Nucleus accumbens (tissue), 56 donors: ENCODE results near the gene CRISPLD2.
"Not testable (repeated sequence)": the region's sequence is repeated elsewhere in the genome, so short reads cannot be mapped to it uniquely, and the experiment has no call there.

ENCODE experiments used
- DNase-seq, 56 donors: peaks; one replicate each; lab custom pipeline; 2025; lab: John Stamatoyannopoulos, UW

CRISPLD2 gene

DNA sequence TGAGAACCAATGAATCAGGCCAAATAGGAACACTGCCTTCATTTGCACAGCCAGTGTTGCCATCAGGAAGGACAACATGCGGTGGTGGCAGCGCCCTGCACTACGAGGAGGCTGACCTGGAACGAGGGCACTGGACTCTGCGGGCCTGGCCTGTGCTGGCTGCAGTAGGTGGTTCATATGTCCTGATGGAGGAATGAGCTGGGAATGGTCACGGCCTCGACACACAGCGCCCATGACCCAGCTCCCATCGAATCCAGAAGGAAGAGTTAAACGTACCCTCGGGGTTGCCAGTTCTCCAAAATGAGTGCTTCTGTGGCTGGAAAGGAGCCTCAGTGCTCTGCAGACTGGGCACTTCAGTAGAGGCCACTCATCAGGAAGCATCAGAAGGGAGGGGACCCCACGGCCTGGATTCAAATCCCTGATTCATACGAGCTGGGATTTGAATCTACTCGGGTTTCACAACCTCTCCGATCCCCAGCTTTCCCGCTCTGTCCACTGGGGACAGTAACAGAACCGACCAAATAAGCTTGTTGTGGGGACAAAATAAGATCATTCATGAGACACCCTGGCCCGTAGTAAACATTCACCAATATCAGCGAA lies 106.1 kb downstream of the CRISPLD2 start:
- DNase-seq, result no peak

DNA sequence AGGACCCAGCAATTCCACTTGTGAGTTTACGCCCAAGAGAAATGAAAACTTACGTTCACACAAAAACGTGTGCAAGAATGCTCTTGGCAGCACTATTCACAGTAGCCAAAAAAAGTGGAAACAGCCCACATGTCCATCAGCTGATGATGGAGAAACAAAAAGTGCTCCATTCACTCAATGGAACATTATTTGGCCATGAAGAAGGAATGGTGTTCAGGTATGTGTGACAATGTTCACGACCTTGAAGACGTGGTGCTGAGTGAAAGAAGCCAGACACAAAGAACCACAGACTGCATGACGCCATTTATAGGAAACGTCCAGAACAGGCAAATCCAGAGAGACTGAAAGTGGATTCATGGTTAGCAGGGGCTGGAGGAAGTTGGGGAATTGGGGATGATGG lies 106.7 kb downstream of the CRISPLD2 start:
- DNase-seq, result no peak

DNA sequence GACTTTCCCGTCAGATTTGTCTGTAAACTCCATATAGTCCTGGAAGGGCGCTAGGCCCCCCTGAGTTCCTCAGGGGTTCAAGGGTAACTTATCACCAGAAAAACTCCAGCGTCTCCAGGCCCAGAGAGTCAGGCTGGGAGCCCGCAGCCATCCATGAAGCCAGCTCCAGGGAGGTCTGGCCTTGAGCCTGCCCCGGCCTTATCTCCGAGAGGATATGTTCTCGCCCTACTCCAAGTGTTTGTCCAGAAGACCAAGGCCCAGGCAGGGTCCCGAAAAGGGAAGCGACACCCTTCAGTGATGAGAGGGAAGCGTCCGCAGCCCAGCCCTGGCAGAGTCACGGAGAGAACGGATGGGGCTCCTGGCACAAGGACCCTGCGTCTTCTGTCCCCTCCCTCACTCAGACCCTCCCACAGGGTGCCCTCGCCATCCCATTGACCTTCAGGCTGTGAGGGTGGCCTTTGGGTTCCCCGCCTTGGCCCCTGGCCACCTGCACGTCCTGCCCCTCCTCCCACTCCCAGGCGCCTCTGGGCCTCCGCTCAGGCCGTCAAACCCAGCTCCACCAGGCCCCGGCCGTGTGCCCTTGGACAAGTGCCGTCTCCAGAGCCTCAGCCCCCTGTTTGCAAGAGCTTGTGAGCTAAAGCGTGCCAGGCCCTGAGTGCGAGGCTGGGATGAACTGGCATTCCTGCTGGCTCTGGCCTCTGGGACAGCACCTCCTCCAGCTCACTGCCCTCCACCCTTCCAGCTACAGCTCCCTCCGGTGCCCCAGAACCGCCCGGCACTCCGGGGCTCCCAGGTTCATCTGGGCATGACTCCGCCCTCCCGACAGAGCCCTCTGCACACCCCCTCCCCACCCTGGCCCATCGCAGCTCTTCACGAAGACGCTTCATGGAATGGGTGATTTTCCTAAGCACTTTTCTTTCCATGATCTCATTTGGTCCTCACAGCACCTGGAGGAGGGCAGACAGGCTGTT lies 108.1 kb downstream of the CRISPLD2 start:
- DNase-seq, result no peak

DNA sequence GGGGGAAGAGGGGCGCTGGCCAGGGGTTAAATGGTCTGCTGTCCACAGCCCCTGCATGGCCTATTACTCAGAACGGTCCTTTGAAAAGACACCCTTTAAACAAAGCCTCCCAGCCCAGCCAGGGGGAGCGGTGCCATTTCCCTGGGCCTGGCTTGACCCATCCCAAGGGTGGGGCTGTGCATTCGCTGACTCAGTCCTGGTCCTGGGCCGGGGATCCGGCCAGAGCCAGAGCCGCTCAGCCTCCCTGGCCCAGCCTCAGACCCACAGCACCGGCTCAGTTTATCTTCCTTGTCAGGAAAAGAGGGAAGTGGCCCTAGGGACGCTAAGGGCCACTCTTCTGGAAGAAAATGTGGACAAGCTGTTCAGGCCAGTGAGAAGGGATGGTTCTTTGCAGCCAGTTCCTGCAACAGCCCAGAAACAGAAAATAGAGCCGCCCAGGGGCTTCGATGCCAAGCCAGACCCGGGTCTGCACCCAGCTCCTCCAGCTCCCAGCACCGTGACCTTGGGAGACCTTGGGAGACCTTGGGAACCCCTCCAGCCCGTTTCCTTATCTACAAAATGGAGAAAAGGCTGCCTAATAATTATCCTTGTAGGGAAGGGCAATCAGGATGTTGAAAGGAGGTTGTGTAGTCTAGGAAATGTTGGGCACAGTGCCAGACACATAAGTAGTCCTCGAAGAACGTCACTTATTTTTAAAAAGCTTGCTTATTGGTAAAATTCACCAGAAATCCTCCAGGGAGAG lies 109.1 kb downstream of the CRISPLD2 start:
- no peak for DNase-seq

DNA sequence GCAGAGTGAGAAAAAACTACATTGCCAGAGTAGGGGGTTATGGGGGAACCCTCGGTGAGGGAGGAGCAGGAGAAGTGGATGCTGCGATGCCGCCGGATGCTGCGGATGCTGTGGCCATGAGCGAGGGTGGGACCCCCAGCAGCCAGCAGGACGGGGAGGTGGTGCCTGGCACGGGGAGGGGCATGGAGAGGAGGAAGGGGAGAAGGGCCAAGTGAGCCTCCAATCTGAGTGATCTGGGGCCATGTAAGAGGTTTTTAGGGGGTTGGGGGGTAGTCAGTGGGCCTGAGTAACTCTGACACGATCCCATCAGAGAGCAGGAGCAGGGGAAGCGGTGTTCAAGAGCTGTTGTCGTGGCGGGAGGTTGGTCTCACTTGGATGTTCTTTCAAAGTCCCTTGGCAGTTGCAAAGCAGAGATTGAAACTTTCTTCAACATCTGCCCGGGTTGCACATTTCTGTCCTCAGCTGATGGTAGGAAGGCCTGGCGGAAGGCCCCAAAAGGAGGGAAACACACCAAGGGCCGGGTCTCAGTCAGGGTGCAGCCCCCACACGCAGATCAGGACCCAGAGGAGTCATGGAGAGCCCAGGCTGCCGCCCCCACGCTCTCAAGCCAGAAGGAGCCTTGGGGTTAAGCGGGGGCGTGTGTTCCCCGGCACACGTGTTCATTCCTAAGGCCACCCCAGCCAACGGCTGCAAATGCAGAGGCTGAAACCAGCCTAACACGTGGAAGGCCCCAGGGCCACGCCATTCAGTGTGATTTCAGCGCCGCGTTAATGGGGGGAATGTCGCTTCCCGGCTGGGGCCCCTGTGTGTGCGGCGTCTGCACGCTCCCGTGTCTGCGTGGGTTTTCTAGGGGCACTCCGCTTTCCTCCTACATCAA lies 109.9 kb downstream of the CRISPLD2 start:
- DNase-seq, result peak in 1 of 56 donors; percentile 55

DNA sequence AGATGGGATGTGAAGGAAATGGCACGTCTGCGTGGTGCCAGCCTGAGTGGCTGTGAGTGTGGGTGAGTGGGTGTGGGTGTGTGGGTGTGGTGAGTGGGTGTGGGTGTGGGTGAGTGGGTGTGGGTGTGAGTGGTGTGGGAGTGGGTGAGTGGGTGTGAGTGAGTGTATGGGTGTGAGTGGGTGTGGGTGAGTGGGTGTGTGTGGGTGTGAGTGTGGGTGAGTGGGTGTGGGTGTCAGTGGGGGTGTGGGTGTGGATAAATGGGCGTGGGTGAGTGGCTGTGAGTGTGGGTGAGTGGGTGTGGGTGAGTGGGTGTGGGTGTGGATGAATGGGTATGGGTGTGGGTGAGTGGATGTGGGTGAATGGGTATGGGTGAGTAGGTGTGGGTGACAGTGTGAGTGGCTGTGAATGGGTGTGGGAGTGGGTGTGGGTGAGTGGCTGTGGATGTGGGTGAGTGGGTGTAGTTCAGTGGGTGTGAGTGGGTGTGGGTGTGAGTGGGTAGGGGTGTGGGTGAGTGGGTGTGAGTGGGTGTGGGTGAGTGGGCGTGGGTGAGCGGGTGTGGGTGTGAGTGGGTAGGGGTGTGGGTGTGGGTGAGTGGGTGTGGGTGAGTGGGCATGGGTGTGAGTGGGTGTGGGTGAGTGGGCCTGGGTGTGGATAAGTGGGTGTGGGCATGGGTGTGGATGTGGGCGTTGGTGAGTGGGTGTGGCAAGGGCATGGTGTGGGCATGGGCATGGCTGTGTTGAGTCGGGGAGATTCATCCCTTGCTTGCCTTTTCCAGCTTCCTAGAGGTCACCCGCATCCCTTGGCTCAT lies 110.7 kb downstream of the CRISPLD2 start:
- DNase-seq, result peak in 3 of 56 donors; percentile 7 to 53 (median 35)

DNA sequence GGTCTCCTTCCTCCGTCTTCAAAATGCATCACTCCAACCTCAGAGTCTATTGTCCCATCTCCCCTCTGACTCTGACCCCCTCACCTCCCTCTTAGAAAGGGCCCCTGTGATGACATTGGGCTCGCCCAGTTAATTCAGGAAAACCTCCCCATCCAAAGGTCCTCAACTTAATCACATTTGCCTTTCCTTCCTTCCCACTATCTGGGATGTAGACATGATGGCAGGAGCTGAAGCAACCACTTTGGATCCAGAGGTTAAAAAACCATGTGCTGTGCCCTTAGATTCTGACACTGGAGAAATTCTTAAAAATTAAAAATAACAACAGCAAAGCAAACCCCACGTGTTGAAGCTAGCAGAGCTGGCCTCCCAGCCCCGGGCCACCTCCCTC lies 111.3 kb downstream of the CRISPLD2 start:
- no peak for DNase-seq

DNA sequence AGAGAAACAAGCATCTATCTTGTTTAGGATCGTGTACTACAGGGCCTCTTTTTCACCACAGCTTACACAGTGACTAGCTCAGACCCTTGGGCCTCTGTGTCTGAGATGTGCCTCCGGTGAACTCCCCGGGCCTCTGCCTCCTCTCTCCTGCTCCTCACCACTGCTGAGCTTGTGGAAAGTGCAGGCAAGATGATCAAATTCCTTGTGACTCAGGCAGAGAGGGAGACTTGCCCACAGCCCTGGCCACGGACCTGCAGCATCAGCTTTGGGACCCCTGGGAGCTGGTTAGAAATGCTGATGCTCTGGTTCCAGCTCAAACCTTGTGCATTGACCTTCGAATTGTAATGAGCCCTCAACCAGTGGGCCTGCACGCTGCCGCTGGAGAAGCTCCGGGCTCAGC lies 111.7 kb downstream of the CRISPLD2 start:
- no peak for DNase-seq

DNA sequence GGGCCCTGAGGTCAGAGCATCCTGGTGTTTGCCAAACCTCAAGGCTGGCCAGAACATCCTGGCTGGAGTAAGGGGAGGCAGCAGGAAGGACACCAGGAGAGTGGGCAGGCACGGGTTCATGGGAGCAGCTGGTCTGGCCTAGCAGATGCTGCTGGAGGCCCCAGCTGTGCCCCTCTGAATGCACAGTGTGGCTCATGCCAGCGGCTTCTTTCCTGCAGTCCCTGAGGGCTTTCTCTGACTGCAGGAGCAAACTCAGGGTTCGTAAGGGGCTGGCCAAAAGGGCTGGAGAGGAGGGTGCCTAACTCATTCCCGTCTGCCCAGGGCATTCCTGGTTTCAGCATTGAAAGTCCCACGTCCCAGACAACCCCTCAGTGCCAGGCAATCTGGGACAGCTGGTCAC lies 112.9 kb downstream of the CRISPLD2 start:
- DNase-seq, result peak in 1 of 56 donors; percentile 16

DNA sequence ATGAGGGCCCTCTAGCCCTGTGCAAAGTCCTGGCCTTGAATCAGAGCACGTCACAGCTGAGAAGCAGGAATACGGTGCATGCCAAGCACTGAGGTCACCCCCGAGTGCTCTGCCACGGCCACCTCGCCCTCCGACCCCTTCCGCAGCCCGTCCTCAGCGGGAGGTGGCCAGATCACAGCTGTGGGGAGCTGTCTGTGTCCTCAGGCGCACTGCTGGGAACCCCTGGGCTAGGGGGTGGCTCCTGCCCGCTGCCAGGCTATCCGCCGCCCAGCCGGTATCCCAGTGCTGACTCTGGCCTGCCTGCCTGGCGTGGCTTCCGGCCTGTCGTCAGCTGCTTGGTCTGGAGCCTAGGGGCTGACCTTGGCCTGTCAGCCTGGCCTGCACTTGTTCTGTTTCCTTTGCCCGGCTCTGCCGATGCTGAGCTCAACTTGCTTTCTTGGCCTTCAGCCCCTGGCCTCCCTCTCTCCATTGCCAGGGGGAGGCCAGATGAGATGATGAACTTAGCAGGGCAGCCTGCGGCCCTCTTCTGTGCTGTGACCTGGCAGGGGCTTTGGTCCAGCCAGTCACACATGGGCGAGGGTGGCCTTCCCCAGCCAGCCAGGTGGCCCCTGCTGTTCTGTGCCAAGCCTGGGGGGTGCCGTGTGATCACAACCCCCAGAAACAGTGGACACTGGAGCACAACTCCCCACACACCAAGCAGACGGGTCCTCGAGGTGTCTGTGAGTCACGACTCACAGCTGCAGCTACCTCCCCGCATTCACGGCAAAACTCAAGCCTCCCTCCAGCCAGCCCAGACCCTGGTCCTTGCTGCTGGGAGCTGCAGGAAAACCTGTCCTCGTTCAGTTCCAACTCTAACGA lies 114.2 kb downstream of the CRISPLD2 start:
- peak in 43 of 56 donors; percentile 4 to 77 (median 47) for DNase-seq

DNA sequence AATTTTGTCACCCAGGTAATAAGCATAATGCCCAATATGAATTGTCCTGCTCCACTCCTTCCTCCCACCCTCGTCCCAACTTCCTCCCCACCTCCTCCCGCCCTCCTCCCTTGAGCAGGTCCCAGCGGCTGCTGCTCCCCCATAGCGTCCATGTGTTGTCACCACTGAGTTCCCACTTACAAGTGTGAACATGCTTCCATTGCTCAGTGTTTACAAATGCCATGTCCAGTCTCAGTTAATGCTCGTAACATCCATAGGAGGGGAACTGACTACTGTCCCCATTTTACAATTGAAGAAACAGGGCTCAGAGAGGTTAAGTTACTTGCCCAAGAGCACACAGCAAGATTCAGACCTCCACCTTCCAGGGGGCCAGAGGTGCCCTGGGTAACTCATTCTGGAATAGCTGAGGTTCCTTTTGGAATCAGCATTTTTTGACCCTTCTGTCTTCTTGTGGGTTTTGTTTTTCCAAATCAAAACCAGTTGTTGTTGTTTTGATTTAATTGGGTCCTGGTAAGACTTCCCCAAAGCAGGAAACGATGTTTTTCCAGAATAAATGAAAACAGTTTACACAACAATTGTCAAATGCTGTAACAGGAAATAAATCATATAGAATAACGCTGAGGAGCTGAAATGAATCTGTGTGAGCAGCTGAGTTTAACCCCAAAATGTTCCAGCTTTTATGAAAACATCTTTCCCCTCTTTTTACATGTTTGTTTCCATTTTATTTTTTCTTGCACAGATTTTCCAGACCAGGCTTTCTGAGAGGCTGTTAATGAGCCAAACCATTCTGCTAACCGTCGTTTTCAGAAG lies 117.6 kb downstream of the CRISPLD2 start:
- DNase-seq, result no peak

DNA sequence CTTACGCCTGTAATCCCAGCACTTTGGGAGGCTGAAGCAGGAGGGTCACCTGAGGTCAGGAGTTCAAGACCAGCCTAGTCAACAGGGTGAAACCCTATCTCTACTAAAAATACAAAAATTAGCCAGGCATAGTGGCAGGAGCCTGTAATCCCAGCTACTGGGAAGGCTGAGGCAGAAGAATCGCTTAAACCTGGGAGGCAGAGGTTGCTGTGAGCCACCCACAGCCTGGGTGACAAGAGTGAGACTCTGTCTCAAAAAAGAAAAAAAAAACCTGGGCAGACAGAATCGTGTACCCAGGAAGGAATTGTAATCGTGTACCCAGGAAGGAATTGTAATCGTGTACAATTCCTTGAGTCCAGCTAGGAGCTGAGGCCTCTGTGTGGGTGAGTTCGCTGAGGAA lies 118.8 kb downstream of the CRISPLD2 start:
- not testable (repeated sequence) for DNase-seq

DNA sequence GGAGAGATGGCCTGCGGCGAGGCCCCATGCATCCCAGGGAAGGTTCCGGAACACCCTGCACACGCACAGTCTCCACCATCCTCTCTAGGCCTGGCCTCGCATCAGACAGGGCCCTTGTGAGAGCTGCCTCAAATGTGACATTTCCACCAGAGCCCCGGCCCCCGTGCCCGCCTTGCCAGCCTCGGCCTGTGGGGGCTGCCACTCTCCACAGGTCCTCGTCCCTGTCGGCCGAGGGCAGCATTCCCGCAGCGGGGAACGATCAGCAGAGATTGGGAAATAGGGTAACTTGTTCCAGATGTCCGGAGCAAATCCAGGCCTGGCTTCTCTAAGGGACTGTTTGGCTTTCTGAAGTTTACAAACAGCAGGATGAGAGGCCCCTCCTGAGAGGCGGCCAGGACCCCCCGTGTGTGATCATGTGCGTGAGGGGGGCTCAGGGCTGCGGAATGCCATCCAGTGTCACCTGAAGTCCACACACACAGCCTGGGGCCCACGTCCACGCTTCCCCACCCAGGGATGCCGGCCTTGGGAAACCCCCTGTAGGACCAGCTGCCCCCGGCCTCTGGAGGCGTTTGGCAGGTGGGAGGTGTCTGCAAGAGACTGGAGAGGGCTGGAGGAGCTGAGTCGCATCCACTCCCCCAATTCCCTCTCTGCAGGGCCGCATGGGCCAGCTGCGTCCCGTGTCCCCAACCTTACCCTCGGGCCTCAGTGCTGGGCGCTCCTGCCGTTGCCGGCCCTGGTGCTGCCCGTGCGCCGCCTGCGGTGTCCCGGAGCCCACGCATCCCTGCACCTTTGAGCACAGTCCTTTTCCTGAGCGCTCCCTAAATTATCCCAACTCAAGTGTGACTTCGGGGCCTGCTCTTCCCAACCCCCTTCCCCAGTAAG lies 121.1 kb downstream of the CRISPLD2 start:
- no peak for DNase-seq

DNA sequence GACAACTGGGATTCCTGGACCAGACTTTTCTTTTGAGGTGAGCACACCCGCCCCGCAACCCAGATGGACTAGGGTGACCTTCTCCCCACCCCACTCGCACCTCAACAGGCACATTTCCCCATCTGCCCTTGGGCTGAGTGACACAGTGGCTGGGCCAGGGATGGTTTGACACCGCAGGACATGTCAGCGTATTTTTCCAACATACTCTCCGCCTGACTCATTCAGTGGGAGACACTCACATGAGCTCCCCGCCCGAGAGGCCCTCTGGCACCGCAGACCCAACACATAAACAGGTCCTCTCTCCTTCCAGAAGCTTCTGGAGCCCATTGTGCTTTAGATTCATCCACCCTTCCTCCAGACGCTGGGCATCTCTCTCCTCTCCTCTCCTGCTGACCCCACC lies 122.1 kb downstream of the CRISPLD2 start:
- no peak for DNase-seq

DNA sequence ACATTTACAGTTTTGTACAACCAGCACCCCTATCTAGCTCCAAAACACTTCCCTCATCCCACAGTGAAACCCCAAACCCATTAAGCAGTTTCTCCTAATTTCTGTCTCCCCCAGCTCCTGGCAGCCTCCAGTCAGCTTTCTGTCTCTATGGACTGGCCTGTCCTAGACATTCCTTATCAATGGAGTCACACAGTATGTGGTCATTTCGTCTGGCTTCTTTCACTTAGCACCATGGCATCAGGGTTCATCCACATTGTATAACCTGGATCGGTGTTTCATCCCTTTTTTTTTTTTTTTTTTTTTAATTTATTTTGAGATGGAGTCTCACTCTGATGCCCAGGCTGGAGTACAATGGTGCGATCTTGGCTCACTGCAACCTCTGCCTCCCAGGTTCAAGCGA lies 123.0 kb downstream of the CRISPLD2 start:
- no peak for DNase-seq

DNA sequence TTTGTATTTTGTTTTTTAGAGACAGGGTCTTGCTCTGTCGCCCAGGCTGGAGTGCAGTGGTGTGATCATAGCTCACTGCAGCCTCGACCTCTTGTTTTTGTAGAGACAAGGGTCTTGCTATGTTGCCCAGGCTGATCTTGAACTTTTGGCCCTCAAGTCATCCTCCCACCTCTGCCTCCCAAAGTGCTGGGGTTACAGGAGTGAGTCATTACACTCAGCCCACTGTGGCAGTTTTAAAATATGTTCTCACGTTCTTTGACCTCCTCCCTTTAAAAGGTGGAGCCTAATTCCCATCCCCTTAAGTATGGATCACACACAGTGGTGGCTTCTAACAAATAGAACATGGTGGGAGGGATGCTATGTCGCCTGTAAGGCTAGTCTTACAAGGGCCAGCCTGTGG lies 123.8 kb downstream of the CRISPLD2 start:
- DNase-seq, result no peak
